Endodermal cell (in vitro differentiated cells): ENCODE measurements around the gene P2RX6. TPM values are rescaled to one million over a fixed set of nuclear protein-coding genes. Genes with fewer than 3 reads are reported as not detected.
A peak's percentile ranks its signal among the peaks of the same experiment; 100 is the strongest.

Source experiments
- DNase-seq: peaks from one replicate; pipeline ENCODE4 v3.0.0-alpha.2; 2017
- H3K27ac ChIP-seq: 2 replicates; pipeline ENCODE4 v1.5.1; 2013; ENCODE audit warnings: mild to moderate bottlenecking, low read depth, low read length, moderate library complexity
- H3K27me3 ChIP-seq: 2 replicates; pipeline ENCODE4 v1.6.1; 2013; ENCODE audit warnings: mild to moderate bottlenecking, low read length, moderate library complexity; ENCODE audit not compliant: insufficient read depth, control insufficient read depth, poor library complexity, severe bottlenecking
- H3K36me3 ChIP-seq: 2 replicates; pipeline ENCODE4 v1.7.0; 2013; ENCODE audit warnings: mild to moderate bottlenecking, low read length, moderate library complexity; ENCODE audit not compliant: control insufficient read depth, insufficient read depth
- H3K4me1 ChIP-seq: one replicate; pipeline ENCODE4 v1.7.0; 2013; ENCODE audit warnings: low read length; ENCODE audit not compliant: control insufficient read depth, insufficient read depth
- H3K4me3 ChIP-seq: 2 replicates; pipeline ENCODE4 v1.5.1; 2013; ENCODE audit warnings: mild to moderate bottlenecking, low read length, moderate library complexity
- H3K9ac ChIP-seq: 2 replicates; pipeline ENCODE4 v1.6.1; 2013; ENCODE audit warnings: mild to moderate bottlenecking, low read length, moderate library complexity; ENCODE audit not compliant: poor library complexity, severe bottlenecking; ENCODE audit errors: extremely low read depth
- H3K9me3 ChIP-seq: 2 replicates; pipeline ENCODE4 v1.6.1; 2013; ENCODE audit warnings: mild to moderate bottlenecking, low read length, moderate library complexity; ENCODE audit not compliant: control insufficient read depth
- H3K27ac Mint-ChIP-seq: 2 replicates; pipeline ENCODE4 v1.8.0; 2020; ENCODE audit warnings: mixed read lengths
- H3K27me3 Mint-ChIP-seq: 2 replicates; pipeline ENCODE4 v1.8.0; 2021; ENCODE audit warnings: mild to moderate bottlenecking, mixed read lengths; ENCODE audit not compliant: insufficient read depth
- H3K36me3 Mint-ChIP-seq: 2 replicates; pipeline ENCODE4 v1.8.0; 2020; ENCODE audit warnings: low read depth, mixed read lengths
- H3K4me1 Mint-ChIP-seq: 2 replicates; pipeline ENCODE4 v1.8.0; 2020; ENCODE audit warnings: mixed read lengths
- H3K4me3 Mint-ChIP-seq: 2 replicates; pipeline ENCODE4 v1.8.0; 2020; ENCODE audit warnings: mild to moderate bottlenecking, moderate library complexity, mixed read lengths
- H3K9me3 Mint-ChIP-seq: 2 replicates; pipeline ENCODE4 v1.8.0; 2020; ENCODE audit warnings: mild to moderate bottlenecking, mixed read lengths
- CTCF ChIP-seq: fragments of 200-600 bp; sonication (generic); conservative IDR thresholded peaks from 2 replicates; pipeline ENCODE4 v1.5.0; 2021; ENCODE audit warnings: antibody characterized with exemption, mild to moderate bottlenecking
- WGBS, 2 experiments: methylation state at CpG; one replicate each; pipeline versions ENCODE4 v1.1.5 to v1.1.7; 2013; ENCODE audit warnings: missing lambda C conversion rate in 2 of 2, mixed read lengths in 1 of 2; ENCODE audit not compliant: insufficient coverage in 1 of 2, insufficient read length in 1 of 2; 5-methylcytosine and 5-hydroxymethylcytosine counted together
- total RNA-seq, 2 donors: library from RNA; stranded (reverse); fragmentation: NEBNext Ultra II Directional in 1 of 2; extraction: Animal tissue kit (Norgen Biotek cat#: 25700) in 1 of 2; gene quantifications; 2 replicates in 1 of 2; 3 replicates in 1 of 2; pipeline ENCODE4 v1.2.1, GENCODE V29; 2021

P2RX6 gene
- total RNA-seq, 2 donors from 2014 or later = 0.73 to 1.9 TPM

GRCh38 chr22:20989323-20990138 lies 25.4 kb upstream of the P2RX6 start:
- Histone ChIP-seq H3K4me3 (no peak overlapping the region), H3K9me3 (no peaks in the 10 kb centered on the region), H3K36me3 (peaks cover 24% of the 10 kb centered on the region), H3K4me1 (no peaks in the 10 kb centered on the region), H3K27me3 (no peaks in the 10 kb centered on the region), H3K27ac (no peak overlapping the region), H3K9ac (no peak overlapping the region)
- Mint-ChIP-seq H3K9me3 (no peaks in the 10 kb centered on the region), H3K27ac (no peak overlapping the region), H3K36me3 (peaks cover 30% of the 10 kb centered on the region), H3K4me1 (no peaks in the 10 kb centered on the region), H3K27me3 (no peaks in the 10 kb centered on the region), H3K4me3 (no peak overlapping the region)
- 82 to 94% methylated on average over 9 to 16 of the region's 17 CpGs for WGBS, 2 experiments
- DNase-seq = no peak
- no peak for TF ChIP-seq CTCF

DNA sequence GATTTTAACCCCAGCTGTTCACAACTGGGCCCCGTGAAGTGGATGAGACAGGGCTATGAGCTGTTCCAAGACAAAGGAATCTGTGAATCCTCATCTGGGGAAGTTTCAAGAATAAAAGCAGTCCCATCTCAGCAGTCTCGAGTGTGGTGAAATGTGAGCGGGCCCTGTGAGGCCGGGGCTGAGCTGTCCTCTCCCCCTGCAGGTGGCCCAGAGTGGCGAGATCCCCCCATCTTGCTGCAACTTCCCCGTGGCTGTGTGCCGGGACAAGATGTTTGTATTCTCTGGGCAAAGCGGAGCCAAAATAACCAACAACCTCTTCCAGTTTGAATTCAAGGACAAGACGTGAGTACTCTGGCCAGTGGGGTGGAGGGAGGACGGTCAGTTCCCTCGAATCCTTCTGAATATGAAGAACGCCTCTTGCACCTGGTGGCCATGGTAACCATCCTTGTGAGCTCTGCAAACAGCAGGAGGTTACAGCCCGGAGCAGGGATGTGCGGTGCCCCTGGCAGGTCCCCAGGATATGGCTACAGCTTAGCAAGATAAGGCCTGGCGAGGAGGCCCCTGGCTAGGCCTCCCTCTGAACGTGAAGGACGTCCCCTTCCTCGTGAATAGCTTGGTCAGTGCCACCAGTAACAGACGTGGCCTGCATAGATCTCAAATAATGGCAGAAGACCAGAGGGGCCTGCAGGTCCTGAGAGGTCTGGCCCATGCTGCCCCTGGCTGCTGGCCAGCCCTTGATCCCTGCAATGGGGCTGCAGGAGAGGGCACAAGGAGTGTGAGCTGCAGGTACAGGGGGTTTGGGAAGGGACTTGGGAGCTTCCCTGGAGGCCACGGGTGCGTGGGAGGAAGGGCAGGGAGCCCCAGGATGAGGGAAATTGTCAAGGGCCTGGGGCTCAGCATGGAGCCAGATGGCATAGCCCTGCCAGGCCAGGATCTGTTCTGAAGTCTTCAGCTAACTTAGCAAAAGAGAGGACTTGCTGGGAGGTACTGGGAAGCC lies 24.5 kb upstream of the P2RX6 start:
- Histone ChIP-seq H3K4me3 (no peak overlapping the region), H3K27ac (no peak overlapping the region), H3K9me3 (no peaks in the 10 kb centered on the region), H3K4me1 (no peaks in the 10 kb centered on the region), H3K9ac (no peak overlapping the region), H3K36me3 (peaks cover 19% of the 10 kb centered on the region), H3K27me3 (no peaks in the 10 kb centered on the region)
- Mint-ChIP-seq H3K4me1 (no peaks in the 10 kb centered on the region), H3K36me3 (peaks cover 36% of the 10 kb centered on the region), H3K27me3 (no peaks in the 10 kb centered on the region), H3K27ac (peak overlapping the region; percentile 46), H3K9me3 (no peaks in the 10 kb centered on the region), H3K4me3 (no peak overlapping the region)
- no peak for DNase-seq
- 88 to 91% methylated on average over 15 to 21 of the region's 21 CpGs for WGBS, 2 experiments
- no peak for TF ChIP-seq CTCF

- no peak for DNase-seq
- H3K36me3 Mint-ChIP-seq = peaks cover 31% of the 10 kb centered on the region
- Histone ChIP-seq H3K4me3 (no peak overlapping the region), H3K4me1 (no peaks in the 10 kb centered on the region), H3K27ac (no peak overlapping the region), H3K9me3 (no peaks in the 10 kb centered on the region), H3K36me3 (peaks cover 11% of the 10 kb centered on the region), H3K27me3 (no peaks in the 10 kb centered on the region), H3K9ac (no peak overlapping the region)
- no peaks in the 10 kb centered on the region for H3K27me3 Mint-ChIP-seq
- no peaks in the 10 kb centered on the region for H3K9me3 Mint-ChIP-seq
- no peak overlapping the region for H3K27ac Mint-ChIP-seq
- H3K4me1 Mint-ChIP-seq = no peaks in the 10 kb centered on the region
- H3K4me3 Mint-ChIP-seq = no peak overlapping the region
- TF ChIP-seq CTCF = no peak
- 90 to 92% methylated on average over 16 to 24 of the region's 24 CpGs for WGBS, 2 experiments
Observed at GRCh38 chr22:20991252-20992055, 23.5 kb upstream of the P2RX6 start.
